ENCODE data around the gene TRMT61A.

GRCh38 chr14:103538291-103539055, 9.5 kb downstream of the TRMT61A start:
- TF ChIP-seq BHLHE40 (IDR thresholded peaks at IDR 0.05; ENCODE audit: low read depth, low read length) (no peak), CTCF (conservative IDR thresholded peaks at IDR 0.05; ENCODE audit: low read depth, low read length) (no peak), NFE2L2 (IDR thresholded peaks at IDR 0.05; ENCODE audit: low read depth, low read length) (no peak), POLR2A (IDR thresholded peaks at IDR 0.05; ENCODE audit: low read depth, low read length) (no peak), RAD21 (IDR thresholded peaks at IDR 0.05; ENCODE audit: low read length) (no peak), CHD1 (IDR thresholded peaks at IDR 0.05; ENCODE audit: low read depth, low read length) (no peak), SMC3 (IDR thresholded peaks at IDR 0.05; ENCODE audit: low read depth, low read length) (no peak), RFX5 (IDR thresholded peaks at IDR 0.05; ENCODE audit: low read depth, low read length) (no peak), ELK1 (IDR thresholded peaks at IDR 0.05; ENCODE audit: borderline replicate concordance, low read depth, low read length) (no peak), RCOR1 (IDR thresholded peaks at IDR 0.05; ENCODE audit: insufficient replicate concordance, low read length) (no peak), CEBPB (IDR thresholded peaks at IDR 0.05; ENCODE audit: low read depth, low read length) (no peak), MXI1 (IDR thresholded peaks at IDR 0.05; ENCODE audit: borderline replicate concordance, low read depth, low read length) (no peak), MAFK (IDR thresholded peaks at IDR 0.05; ENCODE audit: low read depth, low read length) (no peak)
